Upper lobe of right lung (tissue), 1 donor: Measurements from ENCODE around the gene ELFN2. TPM values are rescaled to one million over a fixed set of nuclear protein-coding genes. Genes with fewer than 3 reads are reported as not detected.
"Not testable (repeated sequence)": the region's sequence is repeated elsewhere in the genome, so short reads cannot be mapped to it uniquely, and the experiment has no call there.

ENCODE experiments used
- ATAC-seq: fragments of 200-7000 bp; cut with Tn5 transposase; one replicate; pipeline ENCODE4 v1.9.1; 2020; ENCODE audit warnings: mild to moderate bottlenecking, moderate library complexity
- DNase-seq: peaks from one replicate; pipeline ENCODE4 v3.0.0-alpha.2; 2020
- H3K27ac ChIP-seq: fragments of 200-600 bp; one replicate; pipeline ENCODE4 v1.8.0; 2022
- H3K27me3 ChIP-seq: fragments of 200-600 bp; one replicate; pipeline ENCODE4 v1.8.0; 2022; ENCODE audit warnings: mild to moderate bottlenecking
- H3K36me3 ChIP-seq: fragments of 200-600 bp; one replicate; pipeline ENCODE4 v1.8.0; 2022
- H3K4me1 ChIP-seq: fragments of 200-600 bp; one replicate; pipeline ENCODE4 v1.8.0; 2022
- H3K4me3 ChIP-seq: fragments of 200-600 bp; one replicate; pipeline ENCODE4 v1.8.0; 2022; ENCODE audit warnings: mild to moderate bottlenecking
- H3K9me3 ChIP-seq: fragments of 200-600 bp; one replicate; pipeline ENCODE4 v1.8.0; 2022
- intact Hi-C: fragments of 100-400 bp; cut with DNase I; formaldehyde crosslinking; loops from one replicate; pipeline ENCODE4 v1.11.0; 2022
- total RNA-seq: library from RNA; stranded (reverse); fragmentation: NEBNext Ultra II Directional; extraction: Animal tissue kit (Norgen Biotek cat#: 25700); gene quantifications from one replicate; pipeline ENCODE4 v1.2.1, GENCODE V29; 2021
- TF ChIP-seq, protein P1 (sequence below): fragments of 200-600 bp; IDR thresholded peaks from one replicate; pipeline ENCODE4 v1.8.0; 2022; ENCODE audit warnings: antibody characterized with exemption
- donor health status: DM: no; HTN: yes; CAD: no; lungs with severe emphysema.

The ELFN2 gene
- total RNA-seq, 1 donor from 2014 or later = 0.72 TPM

GRCh38 chr22:37333724-37334460, 93.4 kb downstream of the ELFN2 start:
- Histone ChIP-seq H3K27ac (no peak overlapping the region), H3K36me3 (no peaks in the 10 kb centered on the region), H3K9me3 (no peaks in the 10 kb centered on the region), H3K4me1 (peaks cover 3% of the 10 kb centered on the region), H3K4me3 (no peak overlapping the region), H3K27me3 (peaks cover 54% of the 10 kb centered on the region)
- DNase-seq (no peak), ATAC-seq (no peak)
- TF ChIP-seq, protein P1, sequence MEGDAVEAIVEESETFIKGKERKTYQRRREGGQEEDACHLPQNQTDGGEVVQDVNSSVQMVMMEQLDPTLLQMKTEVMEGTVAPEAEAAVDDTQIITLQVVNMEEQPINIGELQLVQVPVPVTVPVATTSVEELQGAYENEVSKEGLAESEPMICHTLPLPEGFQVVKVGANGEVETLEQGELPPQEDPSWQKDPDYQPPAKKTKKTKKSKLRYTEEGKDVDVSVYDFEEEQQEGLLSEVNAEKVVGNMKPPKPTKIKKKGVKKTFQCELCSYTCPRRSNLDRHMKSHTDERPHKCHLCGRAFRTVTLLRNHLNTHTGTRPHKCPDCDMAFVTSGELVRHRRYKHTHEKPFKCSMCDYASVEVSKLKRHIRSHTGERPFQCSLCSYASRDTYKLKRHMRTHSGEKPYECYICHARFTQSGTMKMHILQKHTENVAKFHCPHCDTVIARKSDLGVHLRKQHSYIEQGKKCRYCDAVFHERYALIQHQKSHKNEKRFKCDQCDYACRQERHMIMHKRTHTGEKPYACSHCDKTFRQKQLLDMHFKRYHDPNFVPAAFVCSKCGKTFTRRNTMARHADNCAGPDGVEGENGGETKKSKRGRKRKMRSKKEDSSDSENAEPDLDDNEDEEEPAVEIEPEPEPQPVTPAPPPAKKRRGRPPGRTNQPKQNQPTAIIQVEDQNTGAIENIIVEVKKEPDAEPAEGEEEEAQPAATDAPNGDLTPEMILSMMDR = no peak
- intact Hi-C loops = no loop called here

DNA sequence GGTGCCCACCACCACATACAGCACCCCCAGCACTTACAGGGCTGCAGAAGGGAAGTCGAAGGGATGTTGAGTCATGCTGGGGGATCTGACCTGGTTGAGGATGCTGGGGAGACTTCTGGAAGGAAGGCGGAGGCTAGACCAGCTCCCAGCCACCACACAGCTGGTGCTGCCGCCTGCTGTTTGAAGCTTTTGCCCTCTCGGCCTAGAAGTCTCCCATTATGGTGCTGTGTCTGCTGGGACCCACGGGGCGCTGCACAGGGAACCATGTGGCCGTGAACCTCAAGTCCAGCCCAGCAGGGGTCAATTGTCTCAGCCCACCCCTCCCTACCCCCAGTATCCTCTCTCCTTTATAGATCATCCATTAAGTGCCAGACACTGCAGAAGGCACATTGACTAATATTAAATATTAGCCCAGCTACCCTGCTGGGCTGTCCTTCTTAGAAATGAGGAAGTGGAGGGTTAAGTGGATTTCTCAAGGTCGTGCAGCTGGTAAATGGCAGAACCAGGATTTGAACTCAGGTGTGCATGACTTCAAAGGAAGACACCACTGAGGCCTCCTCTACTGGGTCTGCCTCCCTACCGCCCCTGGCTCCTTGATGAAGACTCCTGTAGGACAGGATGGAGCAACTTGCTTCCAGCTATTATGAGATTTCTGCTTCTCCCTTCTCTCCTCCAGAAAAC, 95.3 kb downstream of the ELFN2 start:
- TF ChIP-seq, protein P1 = no peak
- H3K9me3 ChIP-seq = no peaks in the 10 kb centered on the region
- H3K27ac ChIP-seq = no peak overlapping the region
- H3K4me1 ChIP-seq = peaks cover 3% of the 10 kb centered on the region
- ATAC-seq = no peak
- no peak overlapping the region for H3K4me3 ChIP-seq
- H3K27me3 ChIP-seq = peaks cover 53% of the 10 kb centered on the region
- H3K36me3 ChIP-seq = no peaks in the 10 kb centered on the region
- intact Hi-C loops = no loop called here
- DNase-seq = no peak

DNA sequence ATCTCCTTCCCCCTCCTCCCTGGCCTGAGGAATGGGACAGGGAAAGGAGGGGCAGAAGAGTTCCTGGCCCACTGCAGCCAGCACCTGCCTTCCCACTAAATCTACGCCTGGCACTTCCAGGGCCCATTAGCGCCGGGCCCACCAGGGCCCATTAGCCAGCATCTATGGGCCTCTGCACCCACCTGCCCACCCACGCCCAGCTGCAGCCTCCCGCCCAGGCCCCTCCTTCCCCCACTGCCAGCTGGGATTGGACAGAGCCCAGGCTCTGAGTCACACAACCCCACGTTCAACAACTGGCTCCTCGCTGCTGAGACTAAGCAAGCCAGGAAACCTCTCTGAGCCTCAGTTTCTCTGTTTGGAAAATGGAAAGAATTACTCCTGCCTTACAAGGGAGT, 96.2 kb downstream of the ELFN2 start:
- DNase-seq (no peak), ATAC-seq (no peak)
- Histone ChIP-seq H3K4me3 (no peak overlapping the region), H3K27ac (no peak overlapping the region), H3K36me3 (no peaks in the 10 kb centered on the region), H3K4me1 (peaks cover 3% of the 10 kb centered on the region), H3K9me3 (no peaks in the 10 kb centered on the region), H3K27me3 (peaks cover 61% of the 10 kb centered on the region)
- TF ChIP-seq, protein P1 = no peak
- intact Hi-C loops = no loop called here

DNA sequence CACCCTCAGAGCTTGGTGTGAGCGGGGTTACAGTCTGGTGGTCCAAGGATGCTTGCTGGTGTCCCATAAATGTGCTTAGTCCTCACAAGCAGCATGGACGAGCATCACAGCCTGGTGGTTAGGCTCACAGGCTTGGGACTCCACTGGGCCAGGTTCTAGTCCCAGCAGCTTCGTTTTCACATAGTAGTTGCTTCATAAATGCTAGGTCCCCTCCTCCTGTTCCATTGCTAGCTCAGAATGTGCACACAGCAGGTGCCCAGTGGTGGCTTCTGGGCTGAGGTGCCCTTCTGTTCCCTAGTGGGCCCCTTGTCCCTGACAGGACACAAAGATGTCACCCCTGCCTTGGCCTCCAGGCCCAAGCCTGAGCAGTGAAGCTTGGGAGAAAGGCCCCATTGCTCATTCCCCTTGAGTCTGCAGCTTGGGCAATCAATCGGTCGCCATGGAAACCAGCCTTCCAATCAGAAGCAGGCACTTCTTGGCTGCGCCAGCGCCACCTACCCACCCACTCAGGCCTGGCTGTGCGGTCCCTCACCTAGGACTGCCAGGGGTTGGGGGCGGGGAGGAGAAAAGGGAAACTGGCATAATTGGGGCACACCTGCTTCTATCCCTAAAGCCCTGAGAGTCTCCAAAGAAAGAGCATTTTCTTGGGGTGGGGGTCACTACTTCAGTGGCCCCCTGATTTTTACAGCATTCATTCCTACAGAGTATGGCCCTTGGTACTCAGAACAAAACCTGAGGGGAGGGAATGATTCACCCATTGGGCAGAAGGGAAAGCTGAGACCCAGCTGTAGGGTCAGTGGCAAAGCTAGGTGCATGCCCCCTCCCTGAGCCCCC, 96.9 kb downstream of the ELFN2 start:
- peak; percentile 28 for ATAC-seq
- TF ChIP-seq, protein P1 = no peak
- Histone ChIP-seq H3K27me3 (peaks cover 65% of the 10 kb centered on the region), H3K4me3 (no peak overlapping the region), H3K4me1 (peaks cover 3% of the 10 kb centered on the region), H3K27ac (no peak overlapping the region), H3K9me3 (no peaks in the 10 kb centered on the region), H3K36me3 (no peaks in the 10 kb centered on the region)
- peak; percentile 77 for DNase-seq
- intact Hi-C loops = no loop called here

DNA sequence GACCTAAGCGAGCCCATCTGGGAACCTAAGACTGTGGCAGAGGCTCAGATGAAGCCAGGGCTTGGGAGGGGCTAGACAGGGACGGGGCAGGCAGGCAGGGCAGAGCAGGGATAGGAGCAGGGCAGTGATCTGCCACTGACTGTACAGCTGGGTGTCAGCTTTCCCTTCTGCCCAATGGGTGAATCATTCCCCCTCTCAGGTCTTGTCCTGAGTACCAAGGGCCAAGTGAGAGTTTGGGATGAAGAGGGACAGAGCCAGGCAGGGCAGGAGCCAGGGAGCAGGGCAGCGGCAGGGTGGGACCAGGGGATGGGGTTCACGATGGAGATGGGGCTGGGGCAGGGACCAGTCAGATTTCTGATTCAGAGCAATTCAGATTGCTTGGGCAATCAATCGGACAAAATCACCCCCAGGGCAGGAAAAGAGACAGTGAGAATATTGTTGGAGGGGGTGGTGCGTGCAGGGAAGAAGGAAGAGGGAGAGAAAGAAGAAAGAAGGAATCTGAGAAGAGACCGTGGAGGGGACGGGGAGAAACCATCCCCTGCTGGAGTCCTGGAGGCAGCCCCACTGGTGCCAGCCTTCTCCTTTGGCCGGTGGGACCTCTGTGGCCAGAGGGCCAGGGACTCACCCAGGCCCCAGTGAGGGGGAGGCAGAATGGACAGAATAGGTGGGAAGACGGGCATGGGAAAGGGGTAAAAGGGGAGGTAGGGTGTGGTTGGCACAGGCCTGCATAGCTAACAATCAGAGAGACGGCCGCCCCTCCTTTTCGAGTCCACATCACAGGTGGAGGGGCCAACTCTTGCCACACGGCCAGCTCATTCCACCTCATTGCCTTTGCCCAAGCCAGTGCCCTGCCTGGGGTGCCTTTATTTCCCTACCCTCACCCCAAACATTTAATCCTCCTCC, 97.8 kb downstream of the ELFN2 start:
- TF ChIP-seq, protein P1 = no peak
- intact Hi-C loops = no loop called here
- Histone ChIP-seq H3K27me3 (peaks cover 65% of the 10 kb centered on the region), H3K4me3 (no peak overlapping the region), H3K27ac (no peak overlapping the region), H3K9me3 (no peaks in the 10 kb centered on the region), H3K4me1 (no peaks in the 10 kb centered on the region), H3K36me3 (no peaks in the 10 kb centered on the region)
- DNase-seq (no peak), ATAC-seq (no peak)

DNA sequence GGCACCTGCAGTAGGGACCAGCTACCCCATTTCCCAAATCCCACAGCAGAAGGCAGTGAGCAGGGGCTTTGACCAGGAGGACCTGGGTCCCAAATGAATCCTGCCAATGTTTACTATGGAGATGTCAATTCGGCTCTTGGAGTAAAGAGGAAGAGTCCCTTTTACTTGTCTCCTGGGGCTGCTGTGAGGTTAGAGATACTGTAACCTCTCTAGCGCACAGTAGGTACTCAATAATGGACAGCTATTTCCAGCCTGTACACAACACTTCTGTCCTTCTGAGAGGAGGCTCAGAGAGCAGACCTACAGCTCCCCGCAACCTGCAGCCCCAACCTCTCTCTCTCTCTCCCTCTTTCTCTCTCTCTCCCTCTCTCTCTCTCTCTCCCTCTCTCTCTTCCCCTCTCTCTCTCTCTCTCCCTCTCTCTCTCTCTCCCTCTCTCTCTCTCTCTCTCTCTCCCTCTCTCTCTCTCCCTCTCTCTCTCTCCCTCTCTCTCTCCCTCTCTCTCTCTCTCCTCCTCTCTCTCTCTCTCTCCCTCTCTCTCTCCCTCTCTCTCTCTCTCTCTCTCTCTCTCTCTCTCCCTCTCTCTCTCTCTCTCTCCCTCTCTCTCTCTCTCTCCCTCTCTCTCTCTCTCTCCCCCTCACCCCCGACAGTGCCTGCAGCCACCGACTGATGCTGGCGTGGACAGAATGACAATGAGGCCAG, 98.6 kb downstream of the ELFN2 start:
- ATAC-seq, H3K9me3 ChIP-seq, H3K4me1 ChIP-seq, H3K27ac ChIP-seq, intact Hi-C loops, H3K36me3 ChIP-seq, H3K4me3 ChIP-seq, DNase-seq: not testable (repeated sequence)
- peaks cover 65% of the 10 kb centered on the region for H3K27me3 ChIP-seq
